ENCODE data around the gene TTC21B.

DNA sequence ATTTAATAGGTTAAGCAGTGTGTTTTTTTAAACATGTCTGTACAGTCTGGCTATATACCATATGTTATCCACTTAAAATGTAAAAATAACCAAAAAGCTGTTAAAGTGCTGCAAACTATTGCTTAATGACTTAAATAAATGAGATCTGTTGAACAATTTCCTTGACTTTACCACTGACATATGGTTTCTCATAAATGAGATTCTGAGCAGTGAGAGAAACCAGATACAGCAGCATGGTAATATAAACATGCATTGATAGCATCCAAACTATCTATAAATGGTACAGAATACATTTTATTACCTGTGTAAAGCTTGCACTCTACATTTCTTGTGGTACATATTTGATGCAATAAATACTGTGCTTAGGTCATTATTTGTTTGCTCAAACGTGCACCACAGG, 36.3 kb upstream of the TTC21B start:
- TF ChIP-seq POLR2AphosphoS5 (IDR thresholded peaks at IDR 0.05) (no peak), EP300 (IDR thresholded peaks at IDR 0.05) (no peak), POLR2A (IDR thresholded peaks at IDR 0.05) (no peak)
- TF ChIP-seq, protein P1, sequence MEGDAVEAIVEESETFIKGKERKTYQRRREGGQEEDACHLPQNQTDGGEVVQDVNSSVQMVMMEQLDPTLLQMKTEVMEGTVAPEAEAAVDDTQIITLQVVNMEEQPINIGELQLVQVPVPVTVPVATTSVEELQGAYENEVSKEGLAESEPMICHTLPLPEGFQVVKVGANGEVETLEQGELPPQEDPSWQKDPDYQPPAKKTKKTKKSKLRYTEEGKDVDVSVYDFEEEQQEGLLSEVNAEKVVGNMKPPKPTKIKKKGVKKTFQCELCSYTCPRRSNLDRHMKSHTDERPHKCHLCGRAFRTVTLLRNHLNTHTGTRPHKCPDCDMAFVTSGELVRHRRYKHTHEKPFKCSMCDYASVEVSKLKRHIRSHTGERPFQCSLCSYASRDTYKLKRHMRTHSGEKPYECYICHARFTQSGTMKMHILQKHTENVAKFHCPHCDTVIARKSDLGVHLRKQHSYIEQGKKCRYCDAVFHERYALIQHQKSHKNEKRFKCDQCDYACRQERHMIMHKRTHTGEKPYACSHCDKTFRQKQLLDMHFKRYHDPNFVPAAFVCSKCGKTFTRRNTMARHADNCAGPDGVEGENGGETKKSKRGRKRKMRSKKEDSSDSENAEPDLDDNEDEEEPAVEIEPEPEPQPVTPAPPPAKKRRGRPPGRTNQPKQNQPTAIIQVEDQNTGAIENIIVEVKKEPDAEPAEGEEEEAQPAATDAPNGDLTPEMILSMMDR (IDR thresholded peaks at IDR 0.05), result no peak

Measured in stomach (tissue), 4 donors.